HCT116 (cell line): ENCODE measurements around the gene CCNE1. TPM values are rescaled to one million over a fixed set of nuclear protein-coding genes. Genes with fewer than 3 reads are reported as not detected.

Source experiments
- ATAC-seq: fragments of 200-7000 bp; cut with Tn5 transposase; 2 replicates; pipeline ENCODE4 v1.9.1; 2020; ENCODE audit warnings: mild to moderate bottlenecking, moderate library complexity
- BruUV-seq: library from RNA; stranded (reverse); fragments of 400-500 nt; replicated peaks from 2 replicates; lab custom pipeline; 2021; lab: Mats Ljungman, UMichigan
- CTCF ChIA-PET: fragments of 300-600 bp; sonication (Branson Sonifier 250); formaldehyde crosslinking; loops from one replicate; lab custom pipeline; 2021; ENCODE audit warnings: antibody characterized with exemption; lab: Charles Lee
- POLR2A ChIA-PET: fragments of 300-600, 350-600 bp; sonication (Branson Sonifier 250); formaldehyde crosslinking; loops from one replicate; lab custom pipeline; 2021; ENCODE audit warnings: antibody characterized with exemption; lab: Charles Lee
- RAD21 ChIA-PET, 2 experiments: fragments of 300-600 bp; sonication (Branson Sonifier 250); formaldehyde crosslinking; loops; one replicate each; lab custom pipeline; 2023; ENCODE audit warnings: low total read pairs in 2 of 2; ENCODE audit not compliant: uncharacterized antibody in 2 of 2, unreplicated experiment in 2 of 2, low non-redundant PET in 1 of 2; lab: Charles Lee
- DNase-seq: peaks from one replicate; pipeline ENCODE4 v3.0.0-alpha.2; 2010; ENCODE audit warnings: low read depth, low spot score
- H2AFZ ChIP-seq: fragments of 200-600 bp; shearing (Covaris generic), sonication (generic); 2 replicates; pipeline ENCODE4 v1.6.1; 2017; ENCODE audit warnings: low read depth, mixed run types, mixed read lengths, antibody characterized with exemption, low read length; ENCODE audit not compliant: poor library complexity, severe bottlenecking
- H3K27ac ChIP-seq: 2 replicates; pipeline ENCODE4 v1.5.1; 2012; ENCODE audit warnings: low read depth, low read length
- H3K27me3 ChIP-seq: fragments of 200-600 bp; sonication (generic); 2 replicates; pipeline ENCODE4 v1.6.1; 2016; ENCODE audit warnings: mixed run types, low read length, mixed read lengths; ENCODE audit not compliant: insufficient read depth
- H3K36me3 ChIP-seq, 2 experiments: fragments of 200-500 bp in 1 of 2; fragments of 200-600 bp in 1 of 2; sonication (Bioruptor generic) in 1 of 2; sonication (generic) in 1 of 2; 2 replicates each; pipeline versions ENCODE4 v1.5.1 to v1.6.1; 2014 to 2016; ENCODE audit warnings: low read length in 2 of 2, inconsistent platforms in 1 of 2, mixed read lengths in 1 of 2, mixed run types in 1 of 2; ENCODE audit not compliant: insufficient read depth in 2 of 2, control insufficient read depth in 1 of 2
- H3K4me1 ChIP-seq, 2 experiments: fragments of 200-600 bp in 1 of 2; sonication (generic) in 1 of 2; 2 replicates each; pipeline versions ENCODE4 v1.5.1 to v1.6.1; 2012 to 2017; ENCODE audit warnings: low read length in 2 of 2, inconsistent platforms in 1 of 2, mild to moderate bottlenecking in 1 of 2, mixed read lengths in 1 of 2, mixed run types in 1 of 2, moderate library complexity in 1 of 2; ENCODE audit not compliant: insufficient read depth in 2 of 2, control insufficient read depth in 1 of 2
- H3K4me2 ChIP-seq: fragments of 200-600 bp; sonication (generic); 2 replicates; pipeline ENCODE4 v1.6.1; 2017; ENCODE audit warnings: mixed run types, low read length, mixed read lengths
- H3K4me3 ChIP-seq, 2 experiments: fragments of 200-600 bp in 1 of 2; sonication (generic) in 1 of 2; replicated peaks in 1 of 2; 2 replicates each; pipeline ENCODE4 v1.5.1; 2011 to 2016; ENCODE audit warnings: low read length in 2 of 2, control low read depth in 1 of 2, low read depth in 1 of 2, mild to moderate bottlenecking in 1 of 2, mixed read lengths in 1 of 2, mixed run types in 1 of 2
- H3K79me2 ChIP-seq: fragments of 200-600 bp; sonication (generic); 2 replicates; pipeline ENCODE4 v1.6.1; 2017; ENCODE audit warnings: mild to moderate bottlenecking, mixed run types, low read length, moderate library complexity, mixed read lengths; ENCODE audit not compliant: insufficient read depth
- H3K9ac ChIP-seq: fragments of 200-600 bp; sonication (generic); 2 replicates; pipeline ENCODE4 v1.6.1; 2016; ENCODE audit warnings: low read length, mixed read lengths
- H3K9me2 ChIP-seq: fragments of 200-600 bp; sonication (generic), shearing (Covaris generic); 2 replicates; pipeline ENCODE4 v1.6.1; 2017; ENCODE audit warnings: mixed run types, mild to moderate bottlenecking, moderate library complexity; ENCODE audit not compliant: insufficient read depth
- H3K9me3 ChIP-seq, 2 experiments: fragments of 200-500 bp in 1 of 2; fragments of 200-600 bp in 1 of 2; sonication (Bioruptor generic) in 1 of 2; sonication (generic) in 1 of 2; 2 replicates each; pipeline ENCODE4 v1.6.1; 2014 to 2017; ENCODE audit warnings: low read length in 2 of 2, mixed read lengths in 2 of 2, inconsistent platforms in 1 of 2, low read depth in 1 of 2, mild to moderate bottlenecking in 1 of 2, mixed run types in 1 of 2, moderate library complexity in 1 of 2; ENCODE audit not compliant: control insufficient read depth in 1 of 2, insufficient read depth in 1 of 2
- H4K20me1 ChIP-seq: fragments of 200-600 bp; sonication (generic), shearing (Covaris generic); 2 replicates; pipeline ENCODE4 v1.6.1; 2017; ENCODE audit warnings: mixed run types, mild to moderate bottlenecking, moderate library complexity; ENCODE audit not compliant: insufficient read depth
- ATF3 ChIP-seq: IDR thresholded peaks from 2 replicates; pipeline ENCODE4 v1.6.1; 2012
- CTCF ChIP-seq, 3 experiments: fragments of 200-600 bp in 1 of 3; sonication (generic) in 1 of 3; IDR thresholded peaks in 2 of 3; conservative IDR thresholded peaks in 1 of 3; 2 replicates each; pipeline ENCODE4 v1.5.1; 2012 to 2017; ENCODE audit warnings: low read depth in 2 of 3, low read length in 2 of 3, antibody characterized with exemption in 1 of 3, borderline replicate concordance in 1 of 3, control low read depth in 1 of 3, mild to moderate bottlenecking in 1 of 3, mixed read lengths in 1 of 3, mixed run types in 1 of 3, moderate library complexity in 1 of 3; ENCODE audit not compliant: insufficient read depth in 1 of 3
- ELF1 ChIP-seq: IDR thresholded peaks from 2 replicates; pipeline ENCODE4 v1.6.1; 2012; ENCODE audit warnings: low read depth, borderline replicate concordance
- FOSL1 ChIP-seq: IDR thresholded peaks from 2 replicates; pipeline ENCODE4 v1.6.1; 2012; ENCODE audit warnings: low read depth
- JUND ChIP-seq: IDR thresholded peaks from 2 replicates; pipeline ENCODE4 v1.6.1; 2012
- POLR2A ChIP-seq: IDR thresholded peaks from 2 replicates; pipeline ENCODE4 v1.7.0; 2011; ENCODE audit warnings: borderline replicate concordance; ENCODE audit not compliant: insufficient read depth, insufficient read length; ENCODE audit errors: extremely low read depth
- RAD21 ChIP-seq: IDR thresholded peaks from 2 replicates; pipeline ENCODE4 v1.6.1; 2012; ENCODE audit warnings: low read depth, mild to moderate bottlenecking
- SIN3A ChIP-seq: IDR thresholded peaks from 2 replicates; pipeline ENCODE4 v1.6.1; 2012; ENCODE audit warnings: low read depth
- TCF7L2 ChIP-seq: IDR thresholded peaks from 2 replicates; pipeline ENCODE4 v1.7.0; 2011; ENCODE audit warnings: borderline replicate concordance, inconsistent platforms; ENCODE audit not compliant: insufficient read depth, insufficient read length; ENCODE audit errors: extremely low read depth
- ZBTB33 ChIP-seq: IDR thresholded peaks from 2 replicates; pipeline ENCODE4 v1.6.1; 2011; ENCODE audit warnings: mild to moderate bottlenecking, low read length, moderate library complexity; ENCODE audit not compliant: insufficient replicate concordance; ENCODE audit errors: extremely low read depth
- ZNF274 ChIP-seq: fragments of 200-500 bp; sonication (Bioruptor generic); IDR thresholded peaks from 2 replicates; pipeline ENCODE4 v1.6.1; 2014; ENCODE audit warnings: mild to moderate bottlenecking, low read depth, low read length, inconsistent platforms
- intact Hi-C: fragments of 100-400 bp; cut with micrococcal nuclease; formaldehyde crosslinking; loops from 2 replicates; pipeline ENCODE4 v1.10.0; 2022
- total RNA-seq: library from RNA; stranded (reverse); gene quantifications from one replicate; pipeline ENCODE4 v1.2.1, GENCODE V29; 2021; ENCODE audit not compliant: unreplicated experiment

CCNE1 gene
- total RNA-seq, 1 experiment from 2014 or later: 29.3 TPM

- Histone ChIP-seq H3K9me2 (no peaks in the 10 kb centered on the region), H3K79me2 (no peaks in the 10 kb centered on the region), H3K4me1 (no peaks in the 10 kb centered on the region), H3K27ac (no peak overlapping the region), H3K4me2 (no peak overlapping the region), H3K4me3 (no peak overlapping the region), H4K20me1 (no peaks in the 10 kb centered on the region), H2AFZ (no peak overlapping the region), H3K36me3 (no peaks in the 10 kb centered on the region), H3K9ac (no peak overlapping the region), H3K9me3 (no peaks in the 10 kb centered on the region), H3K27me3 (no peaks in the 10 kb centered on the region)
- no peak for ATAC-seq
- intact Hi-C loops: no loop called here
- ChIA-PET POLR2A (no interaction called here), RAD21 (no interaction called here)
- no TSS peak for BruUV-seq
- no peak for TF ChIP-seq SIN3A
- TF ChIP-seq CTCF (IDR thresholded peaks at IDR 0.05 in 2 of 3, conservative IDR thresholded peaks at IDR 0.05 in 1 of 3; ENCODE audit: borderline replicate concordance in 1 of 3, insufficient read depth in 1 of 3, low read depth in 2 of 3, low read length in 2 of 3): 0 out of 6 replicates have a peak, but pooled peaks of 1 of the 3 experiments have one; percentile 9
- TF ChIP-seq, all 23 proteins: peak for 1
- no peak for DNase-seq
- CTCF ChIA-PET: no interaction called here
Measured at GRCh38 chr19:29779921-29780320, 31.9 kb upstream of the CCNE1 start.

- Histone ChIP-seq H3K4me3 (no peak overlapping the region), H3K9me3 (no peaks in the 10 kb centered on the region), H3K36me3 (no peaks in the 10 kb centered on the region), H3K27me3 (no peaks in the 10 kb centered on the region), H3K27ac (no peak overlapping the region), H3K4me1 (no peaks in the 10 kb centered on the region), H4K20me1 (no peaks in the 10 kb centered on the region), H3K9me2 (no peaks in the 10 kb centered on the region), H3K79me2 (no peaks in the 10 kb centered on the region), H2AFZ (no peak overlapping the region), H3K4me2 (no peak overlapping the region), H3K9ac (no peak overlapping the region)
- no TSS peak for BruUV-seq
- ATAC-seq (no peak), DNase-seq (no peak)
- intact Hi-C loops: no loop called here
- RAD21 ChIA-PET: no interaction called here
- POLR2A ChIA-PET: no interaction called here
- CTCF ChIA-PET: interaction anchor here (1.7 kb wide), 1 partner anchor 10 kb away, joined by 4 read pairs; no protein-coding TSS in a partner anchor
- no peak for TF ChIP-seq ZBTB33
- no peak for TF ChIP-seq ATF3
- no peak for TF ChIP-seq POLR2A
- TF ChIP-seq TCF7L2: no peak
- TF ChIP-seq JUND: no peak
- no peak for TF ChIP-seq ELF1
- no peak for TF ChIP-seq RAD21
- TF ChIP-seq ZNF274: no peak
- no peak for TF ChIP-seq FOSL1
Measured at GRCh38 chr19:29781386-29782259, 30.2 kb upstream of the CCNE1 start.
